Gastrocnemius medialis (tissue), 4 donors: ENCODE measurements around the gene ABT1.

Source experiments
- POLR2A ChIP-seq, 2 donors: fragments of 450-650 bp; IDR thresholded peaks; one replicate each; pipeline ENCODE4 v1.6.1; 2017; ENCODE audit warnings: antibody characterized with exemption in 2 of 2, mild to moderate bottlenecking in 2 of 2, moderate library complexity in 2 of 2
- TF ChIP-seq, protein P1 (sequence below), 5 experiments: fragments of 450-650 bp in 3 of 5; fragments of 200-600 bp in 2 of 5; sonication (generic) in 2 of 5; IDR thresholded peaks in 4 of 5; conservative IDR thresholded peaks in 1 of 5; 1 replicate in 4 of 5; 2 replicates in 1 of 5; pipeline ENCODE4 v1.5.1; 2016 to 2019; ENCODE audit warnings: antibody characterized with exemption in 5 of 5, mild to moderate bottlenecking in 3 of 5, moderate library complexity in 3 of 5

DNA sequence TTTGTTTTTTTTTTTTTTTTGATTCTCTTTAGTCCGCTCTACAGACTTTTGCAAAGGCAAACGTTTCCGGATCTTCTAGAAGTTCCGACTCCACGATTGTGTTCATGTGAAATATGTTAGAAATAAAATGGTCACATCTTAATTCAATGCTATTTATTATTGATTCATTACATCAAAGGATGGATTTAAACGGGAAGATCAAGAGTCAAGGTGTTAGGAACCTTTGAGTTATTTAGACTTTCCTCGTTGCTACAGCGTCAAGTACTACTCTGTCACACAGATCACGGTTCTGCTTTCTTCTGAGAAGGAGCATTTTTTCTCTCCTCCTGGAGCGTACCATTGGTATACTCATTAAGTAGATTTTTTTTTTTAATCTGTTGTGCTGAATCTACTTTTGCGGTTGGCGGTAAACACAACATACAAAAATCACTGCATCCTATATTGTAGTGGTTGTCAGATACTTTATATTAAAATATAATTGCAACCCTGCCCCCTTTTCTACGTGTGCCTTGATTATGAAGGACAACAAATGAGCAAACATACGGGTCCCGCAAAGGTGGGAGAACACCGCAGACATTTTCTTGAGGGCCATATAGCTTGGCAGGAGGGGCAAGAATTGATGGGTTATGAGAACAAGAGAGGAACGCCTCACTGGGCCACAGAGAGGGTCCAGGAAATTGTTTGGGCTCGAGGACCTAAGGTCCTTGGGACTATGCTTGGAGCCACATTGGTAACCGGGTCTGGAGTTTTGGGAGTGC lies 41.1 kb upstream of the ABT1 start:
- TF ChIP-seq, protein P1, sequence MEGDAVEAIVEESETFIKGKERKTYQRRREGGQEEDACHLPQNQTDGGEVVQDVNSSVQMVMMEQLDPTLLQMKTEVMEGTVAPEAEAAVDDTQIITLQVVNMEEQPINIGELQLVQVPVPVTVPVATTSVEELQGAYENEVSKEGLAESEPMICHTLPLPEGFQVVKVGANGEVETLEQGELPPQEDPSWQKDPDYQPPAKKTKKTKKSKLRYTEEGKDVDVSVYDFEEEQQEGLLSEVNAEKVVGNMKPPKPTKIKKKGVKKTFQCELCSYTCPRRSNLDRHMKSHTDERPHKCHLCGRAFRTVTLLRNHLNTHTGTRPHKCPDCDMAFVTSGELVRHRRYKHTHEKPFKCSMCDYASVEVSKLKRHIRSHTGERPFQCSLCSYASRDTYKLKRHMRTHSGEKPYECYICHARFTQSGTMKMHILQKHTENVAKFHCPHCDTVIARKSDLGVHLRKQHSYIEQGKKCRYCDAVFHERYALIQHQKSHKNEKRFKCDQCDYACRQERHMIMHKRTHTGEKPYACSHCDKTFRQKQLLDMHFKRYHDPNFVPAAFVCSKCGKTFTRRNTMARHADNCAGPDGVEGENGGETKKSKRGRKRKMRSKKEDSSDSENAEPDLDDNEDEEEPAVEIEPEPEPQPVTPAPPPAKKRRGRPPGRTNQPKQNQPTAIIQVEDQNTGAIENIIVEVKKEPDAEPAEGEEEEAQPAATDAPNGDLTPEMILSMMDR (IDR thresholded peaks at IDR 0.05 in 4 of 5, conservative IDR thresholded peaks at IDR 0.05 in 1 of 5) = no peak
- no peak for TF ChIP-seq POLR2A (IDR thresholded peaks at IDR 0.05)
